MM.1S (cell line): ENCODE measurements around the gene RAB5IF.

Source experiments
- DNase-seq: peaks from one replicate; pipeline ENCODE4 v3.0.0-alpha.2; 2015
- H2AFZ ChIP-seq: fragments of 300-600 bp; sonication (generic); 2 replicates; pipeline ENCODE4 v1.6.0; 2016; ENCODE audit warnings: antibody characterized with exemption, low read length
- H3F3A ChIP-seq: fragments of 300-600 bp; sonication (generic); 2 replicates; pipeline ENCODE4 v1.6.1; 2016; ENCODE audit warnings: mild to moderate bottlenecking, antibody characterized with exemption, low read length, moderate library complexity, mixed read lengths; ENCODE audit not compliant: insufficient read depth
- H3K27ac ChIP-seq: fragments of 300-600 bp; sonication (generic); 2 replicates; pipeline ENCODE4 v1.5.1; 2016; ENCODE audit warnings: mild to moderate bottlenecking, low read length
- H3K27me3 ChIP-seq: fragments of 300-600 bp; sonication (generic); replicated peaks from 2 replicates; pipeline ENCODE4 v1.6.0; 2016; ENCODE audit warnings: low read length; ENCODE audit not compliant: insufficient read depth
- H3K36me3 ChIP-seq: fragments of 300-600 bp; sonication (generic); replicated peaks from 2 replicates; pipeline ENCODE4 v1.6.1; 2016; ENCODE audit warnings: mild to moderate bottlenecking, low read length, mixed read lengths; ENCODE audit not compliant: insufficient read depth
- H3K4me1 ChIP-seq: fragments of 300-600 bp; sonication (generic); 2 replicates; pipeline ENCODE4 v1.6.1; 2016; ENCODE audit warnings: low read length, mixed read lengths
- H3K4me2 ChIP-seq: fragments of 300-600 bp; sonication (generic); 2 replicates; pipeline ENCODE4 v1.6.0; 2016; ENCODE audit warnings: low read depth, low read length
- H3K4me3 ChIP-seq: fragments of 300-600 bp; sonication (generic); 2 replicates; pipeline ENCODE4 v1.5.1; 2016; ENCODE audit warnings: low read length, mixed read lengths
- H3K79me2 ChIP-seq: fragments of 300-600 bp; sonication (generic); 2 replicates; pipeline ENCODE4 v1.6.1; 2016; ENCODE audit warnings: mixed run types, low read length, mixed read lengths
- H3K9ac ChIP-seq: fragments of 300-600 bp; sonication (generic); 2 replicates; pipeline ENCODE4 v1.6.1; 2016; ENCODE audit warnings: low read length, mixed read lengths
- H3K9me2 ChIP-seq: fragments of 300-600 bp; sonication (generic); replicated peaks from 2 replicates; pipeline ENCODE4 v1.6.1; 2016; ENCODE audit warnings: mild to moderate bottlenecking, low read length, mixed read lengths; ENCODE audit not compliant: insufficient read depth
- H3K9me3 ChIP-seq: fragments of 300-600 bp; sonication (generic); replicated peaks from 2 replicates; pipeline ENCODE4 v1.6.1; 2016; ENCODE audit warnings: mild to moderate bottlenecking, low read length, mixed read lengths; ENCODE audit not compliant: insufficient read depth
- H4K20me1 ChIP-seq: fragments of 300-600 bp; sonication (generic); 2 replicates; pipeline ENCODE4 v1.6.1; 2016; ENCODE audit warnings: mild to moderate bottlenecking, low read length, moderate library complexity, mixed read lengths; ENCODE audit not compliant: insufficient read depth
- EZH2 ChIP-seq: fragments of 300-600 bp; sonication (generic); optimal IDR thresholded peaks from 2 replicates; pipeline ENCODE3; 2017; ENCODE audit warnings: low read depth, mild to moderate bottlenecking, antibody characterized with exemption, low read length, mixed read lengths
- EZH2phosphoT487 ChIP-seq: fragments of 300-600 bp; sonication (generic); IDR thresholded peaks from 2 replicates; pipeline ENCODE4 v1.6.1; 2018; ENCODE audit warnings: antibody characterized with exemption, low read length
- TF ChIP-seq, protein P1 (sequence below): fragments of 300-600 bp; sonication (generic); IDR thresholded peaks from 2 replicates; pipeline ENCODE4 v1.5.1; 2016; ENCODE audit warnings: antibody characterized with exemption, low read length, mixed read lengths

RAB5IF gene

GRCh38 chr20:36653456-36653855 lies 47.9 kb downstream of the RAB5IF start:
- Histone ChIP-seq H3K79me2 (no peaks in the 10 kb centered on the region), H4K20me1 (no peaks in the 10 kb centered on the region), H3F3A (no peaks in the 10 kb centered on the region), H3K4me2 (no peak overlapping the region), H2AFZ (no peak overlapping the region), H3K9me2 (no peaks in the 10 kb centered on the region), H3K4me3 (no peak overlapping the region), H3K4me1 (no peaks in the 10 kb centered on the region), H3K36me3 (no peaks in the 10 kb centered on the region), H3K27me3 (no peaks in the 10 kb centered on the region), H3K9me3 (no peaks in the 10 kb centered on the region), H3K9ac (no peak overlapping the region), H3K27ac (no peak overlapping the region)
- DNase-seq = no peak
- TF ChIP-seq, protein P1, sequence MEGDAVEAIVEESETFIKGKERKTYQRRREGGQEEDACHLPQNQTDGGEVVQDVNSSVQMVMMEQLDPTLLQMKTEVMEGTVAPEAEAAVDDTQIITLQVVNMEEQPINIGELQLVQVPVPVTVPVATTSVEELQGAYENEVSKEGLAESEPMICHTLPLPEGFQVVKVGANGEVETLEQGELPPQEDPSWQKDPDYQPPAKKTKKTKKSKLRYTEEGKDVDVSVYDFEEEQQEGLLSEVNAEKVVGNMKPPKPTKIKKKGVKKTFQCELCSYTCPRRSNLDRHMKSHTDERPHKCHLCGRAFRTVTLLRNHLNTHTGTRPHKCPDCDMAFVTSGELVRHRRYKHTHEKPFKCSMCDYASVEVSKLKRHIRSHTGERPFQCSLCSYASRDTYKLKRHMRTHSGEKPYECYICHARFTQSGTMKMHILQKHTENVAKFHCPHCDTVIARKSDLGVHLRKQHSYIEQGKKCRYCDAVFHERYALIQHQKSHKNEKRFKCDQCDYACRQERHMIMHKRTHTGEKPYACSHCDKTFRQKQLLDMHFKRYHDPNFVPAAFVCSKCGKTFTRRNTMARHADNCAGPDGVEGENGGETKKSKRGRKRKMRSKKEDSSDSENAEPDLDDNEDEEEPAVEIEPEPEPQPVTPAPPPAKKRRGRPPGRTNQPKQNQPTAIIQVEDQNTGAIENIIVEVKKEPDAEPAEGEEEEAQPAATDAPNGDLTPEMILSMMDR = no peak

GRCh38 chr20:36654506-36654905 lies 48.9 kb downstream of the RAB5IF start:
- Histone ChIP-seq H3K36me3 (no peaks in the 10 kb centered on the region), H3K27ac (no peak overlapping the region), H3K27me3 (no peaks in the 10 kb centered on the region)

DNA sequence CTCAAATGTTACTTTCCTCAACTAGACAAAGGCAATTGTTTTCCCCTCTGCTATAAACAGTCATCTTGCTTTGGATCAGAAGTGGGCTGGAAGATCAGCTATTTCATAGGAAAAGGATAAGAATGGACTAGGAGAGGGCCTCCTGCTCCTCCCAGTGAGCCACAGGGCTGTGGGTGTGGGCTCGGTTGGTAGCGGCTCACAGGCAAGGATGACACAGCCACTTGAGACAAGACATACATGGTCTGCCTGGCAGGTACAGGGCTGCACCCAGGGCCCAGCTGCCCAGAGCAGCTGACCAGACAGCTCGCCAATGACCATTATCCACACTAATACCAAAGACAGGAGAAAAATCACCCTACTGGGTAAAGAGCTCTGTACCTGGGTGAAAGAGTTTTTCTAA lies 49.4 kb downstream of the RAB5IF start:
- no peaks in the 10 kb centered on the region for H4K20me1 ChIP-seq
- H3K36me3 ChIP-seq = no peaks in the 10 kb centered on the region
- H3F3A ChIP-seq = no peaks in the 10 kb centered on the region
- no peaks in the 10 kb centered on the region for H3K4me1 ChIP-seq
- no peaks in the 10 kb centered on the region for H3K9me2 ChIP-seq
- H3K9me3 ChIP-seq = no peaks in the 10 kb centered on the region
- H3K4me2 ChIP-seq = no peak overlapping the region
- no peak for DNase-seq
- no peaks in the 10 kb centered on the region for H3K79me2 ChIP-seq
- H3K9ac ChIP-seq = no peak overlapping the region
- H3K27ac ChIP-seq = no peak overlapping the region
- H3K4me3 ChIP-seq = no peak overlapping the region
- no peaks in the 10 kb centered on the region for H3K27me3 ChIP-seq
- TF ChIP-seq EZH2 (no peak), EZH2phosphoT487 (no peak)
- TF ChIP-seq, protein P1 = no peak
- H2AFZ ChIP-seq = no peak overlapping the region

More at GRCh38 chr20:36654506-36654905, 48.9 kb downstream of the RAB5IF start:
- TF ChIP-seq, protein P1 = no peak
- TF ChIP-seq EZH2 = no peak
- no peak for TF ChIP-seq EZH2phosphoT487
- Histone ChIP-seq H3F3A (no peaks in the 10 kb centered on the region), H4K20me1 (no peaks in the 10 kb centered on the region), H3K4me2 (no peak overlapping the region), H3K9ac (no peak overlapping the region), H3K4me3 (no peak overlapping the region), H3K9me3 (no peaks in the 10 kb centered on the region), H3K9me2 (no peaks in the 10 kb centered on the region), H2AFZ (no peak overlapping the region), H3K4me1 (no peaks in the 10 kb centered on the region), H3K79me2 (no peaks in the 10 kb centered on the region)
- no peak for DNase-seq

GRCh38 chr20:36656733-36657132 lies 51.2 kb downstream of the RAB5IF start:
- Histone ChIP-seq H3K79me2 (no peaks in the 10 kb centered on the region), H3K4me2 (no peak overlapping the region), H4K20me1 (no peaks in the 10 kb centered on the region), H3K9me3 (no peaks in the 10 kb centered on the region), H3K4me3 (no peak overlapping the region), H2AFZ (no peak overlapping the region), H3K27ac (no peak overlapping the region), H3F3A (no peaks in the 10 kb centered on the region), H3K27me3 (no peaks in the 10 kb centered on the region), H3K4me1 (no peaks in the 10 kb centered on the region), H3K9me2 (no peaks in the 10 kb centered on the region), H3K36me3 (no peaks in the 10 kb centered on the region), H3K9ac (no peak overlapping the region)
- TF ChIP-seq, protein P1 = no peak
- TF ChIP-seq EZH2 = no peak
- no peak for TF ChIP-seq EZH2phosphoT487
- DNase-seq = no peak
